Neural progenitor cell (in vitro differentiated cells): ENCODE data around the gene PADI3. TPM values are rescaled to one million over a fixed set of nuclear protein-coding genes. Genes with fewer than 3 reads are reported as not detected.

Source experiments
- DNase-seq: peaks from one replicate; pipeline ENCODE4 v3.0.0-alpha.2; 2016; ENCODE audit warnings: low spot score
- H2AFZ ChIP-seq: fragments of 200-600 bp; sonication (generic); replicated peaks from 2 replicates; pipeline ENCODE4 v1.6.1; 2016; ENCODE audit warnings: antibody characterized with exemption
- H3F3A ChIP-seq: fragments of 200-600 bp; sonication (generic); 2 replicates; pipeline ENCODE4 v1.6.1; 2016; ENCODE audit warnings: antibody characterized with exemption, low read depth
- H3K27ac ChIP-seq: fragments of 200-600 bp; sonication (generic); 2 replicates; pipeline ENCODE4 v1.5.1; 2016; ENCODE audit warnings: mild to moderate bottlenecking
- H3K27me3 ChIP-seq: fragments of 200-600 bp; sonication (generic); 2 replicates; pipeline ENCODE4 v1.6.1; 2016; ENCODE audit warnings: mild to moderate bottlenecking, moderate library complexity
- H3K36me3 ChIP-seq: fragments of 200-600 bp; sonication (generic); 2 replicates; pipeline ENCODE4 v1.5.1; 2016
- H3K4me1 ChIP-seq: fragments of 200-600 bp; sonication (generic); 2 replicates; pipeline ENCODE4 v1.6.1; 2016; ENCODE audit warnings: mixed run types
- H3K4me2 ChIP-seq: fragments of 200-600 bp; sonication (generic); 2 replicates; pipeline ENCODE4 v1.6.1; 2016
- H3K4me3 ChIP-seq: fragments of 200-600 bp; sonication (generic); 2 replicates; pipeline ENCODE4 v1.5.1; 2016
- H3K79me2 ChIP-seq: fragments of 200-600 bp; sonication (generic); 2 replicates; pipeline ENCODE4 v1.6.1; 2016; ENCODE audit warnings: low read depth
- H3K9ac ChIP-seq: fragments of 200-600 bp; sonication (generic); 2 replicates; pipeline ENCODE4 v1.6.1; 2016
- H3K9me3 ChIP-seq: fragments of 200-600 bp; sonication (generic); 2 replicates; pipeline ENCODE4 v1.5.1; 2016; ENCODE audit warnings: low read depth
- H4K20me1 ChIP-seq: fragments of 200-600 bp; sonication (generic); 2 replicates; pipeline ENCODE4 v1.6.1; 2016; ENCODE audit warnings: low read depth
- H3K27ac Mint-ChIP-seq: 3 replicates; pipeline ENCODE4 v1.8.0; 2021; ENCODE audit warnings: mixed read lengths
- H3K27me3 Mint-ChIP-seq: 2 replicates; pipeline ENCODE4 v1.8.0; 2022; ENCODE audit warnings: low read depth, mild to moderate bottlenecking, inconsistent platforms, moderate library complexity, mixed read lengths; ENCODE audit not compliant: insufficient read depth
- H3K36me3 Mint-ChIP-seq: 3 replicates; pipeline ENCODE4 v1.8.0; 2021; ENCODE audit warnings: mixed read lengths
- H3K4me1 Mint-ChIP-seq: 3 replicates; pipeline ENCODE4 v1.8.0; 2021; ENCODE audit warnings: mixed read lengths
- H3K4me3 Mint-ChIP-seq: 3 replicates; pipeline ENCODE4 v1.8.0; 2021; ENCODE audit warnings: mild to moderate bottlenecking, moderate library complexity, mixed read lengths
- H3K9me3 Mint-ChIP-seq: 3 replicates; pipeline ENCODE4 v1.8.0; 2020; ENCODE audit warnings: mixed read lengths
- CTCF ChIP-seq: fragments of 200-600 bp; sonication (generic); IDR thresholded peaks from 2 replicates; pipeline ENCODE4 v1.5.1; 2017; ENCODE audit warnings: antibody characterized with exemption, mild to moderate bottlenecking
- EZH2 ChIP-seq: fragments of 200-600 bp; sonication (generic); IDR thresholded peaks from 2 replicates; pipeline ENCODE4 v1.6.1; 2017; ENCODE audit warnings: antibody characterized with exemption, mild to moderate bottlenecking, moderate library complexity
- EZH2phosphoT487 ChIP-seq: fragments of 200-600 bp; sonication (generic); IDR thresholded peaks from 2 replicates; pipeline ENCODE4 v1.6.1; 2017; ENCODE audit warnings: antibody characterized with exemption
- total RNA-seq: library from RNA; depleted of rRNA; stranded (reverse); fragments of >200 nt; gene quantifications from 2 replicates; pipeline ENCODE4 v1.2.3, GENCODE V29; 2015; ENCODE audit warnings: low replicate concordance

PADI3 gene
- total RNA-seq, 1 donor from 2014 or later = 1.0 TPM

DNA sequence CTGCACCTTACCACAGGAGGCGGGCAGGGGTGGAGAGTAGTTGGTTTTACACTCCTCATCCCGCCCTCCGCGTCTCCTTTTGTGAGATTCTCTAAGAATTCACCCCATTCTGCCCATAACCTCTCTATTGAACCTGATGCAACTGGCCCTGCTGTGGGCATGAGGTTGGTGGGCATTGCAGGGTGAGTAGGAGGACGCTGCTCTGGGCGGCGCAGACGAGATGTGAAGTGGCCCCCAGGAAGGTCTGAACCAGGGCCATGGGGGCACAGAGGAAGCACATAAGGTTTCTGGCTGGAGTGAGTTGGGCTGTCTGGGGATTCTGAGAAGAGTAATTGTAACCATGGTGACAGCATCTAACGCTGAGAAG, 35.1 kb upstream of the PADI3 start:
- no peak overlapping the region for H3K27ac ChIP-seq
- Mint-ChIP-seq H3K27me3 (peaks cover 15% of the 10 kb centered on the region), H3K4me1 (peaks cover 44% of the 10 kb centered on the region), H3K9me3 (no peaks in the 10 kb centered on the region), H3K4me3 (no peak overlapping the region), H3K36me3 (no peaks in the 10 kb centered on the region), H3K27ac (peak overlapping the region; percentile 81)
- peaks cover 20% of the 10 kb centered on the region for H3K4me1 ChIP-seq
- no peaks in the 10 kb centered on the region for H4K20me1 ChIP-seq
- H3K36me3 ChIP-seq = no peaks in the 10 kb centered on the region
- no peak overlapping the region for H2AFZ ChIP-seq
- no peak for DNase-seq
- H3K27me3 ChIP-seq = no peaks in the 10 kb centered on the region
- no peaks in the 10 kb centered on the region for H3K9me3 ChIP-seq
- no peak for TF ChIP-seq CTCF
- no peak for TF ChIP-seq EZH2phosphoT487
- TF ChIP-seq EZH2 = no peak
- peaks cover 8% of the 10 kb centered on the region for H3F3A ChIP-seq
- H3K4me2 ChIP-seq = no peak overlapping the region
- H3K79me2 ChIP-seq = no peaks in the 10 kb centered on the region
- H3K9ac ChIP-seq = no peak overlapping the region
- H3K4me3 ChIP-seq = no peak overlapping the region

GRCh38 chr1:17214876-17215544, 33.9 kb upstream of the PADI3 start:
- Mint-ChIP-seq H3K4me3 (no peak overlapping the region), H3K9me3 (no peaks in the 10 kb centered on the region), H3K36me3 (no peaks in the 10 kb centered on the region), H3K27me3 (peaks cover 15% of the 10 kb centered on the region), H3K27ac (no peak overlapping the region), H3K4me1 (peaks cover 35% of the 10 kb centered on the region)
- no peak overlapping the region for H3K27ac ChIP-seq
- H3K36me3 ChIP-seq = no peaks in the 10 kb centered on the region
- no peaks in the 10 kb centered on the region for H3K9me3 ChIP-seq
- no peak overlapping the region for H3K4me3 ChIP-seq
- H3K9ac ChIP-seq = no peak overlapping the region
- no peaks in the 10 kb centered on the region for H3K79me2 ChIP-seq
- H3K27me3 ChIP-seq = no peaks in the 10 kb centered on the region
- no peak for TF ChIP-seq EZH2
- no peaks in the 10 kb centered on the region for H4K20me1 ChIP-seq
- H2AFZ ChIP-seq = no peak overlapping the region
- peaks cover 16% of the 10 kb centered on the region for H3K4me1 ChIP-seq
- no peak for DNase-seq
- peaks cover 8% of the 10 kb centered on the region for H3F3A ChIP-seq
- no peak overlapping the region for H3K4me2 ChIP-seq

DNA sequence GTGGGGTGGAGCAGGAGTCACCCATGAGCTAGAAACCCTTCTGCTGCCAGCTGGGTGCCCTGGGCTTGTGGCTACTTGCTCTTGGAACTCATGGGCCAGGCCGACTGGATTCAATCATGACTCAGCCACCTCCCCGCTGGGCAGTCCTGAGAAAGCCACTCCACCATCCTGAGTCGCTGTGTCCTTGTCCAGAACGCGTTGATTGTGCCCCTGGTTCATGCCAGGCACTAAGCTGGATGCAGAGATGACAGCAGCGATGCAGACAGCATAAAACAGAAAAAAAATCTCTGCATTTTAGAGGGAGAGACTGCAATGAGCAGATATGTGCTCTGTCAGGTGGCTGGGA, 33.4 kb upstream of the PADI3 start:
- Histone ChIP-seq H3K27me3 (no peaks in the 10 kb centered on the region), H3K36me3 (no peaks in the 10 kb centered on the region), H3K9ac (no peak overlapping the region), H3K4me2 (no peak overlapping the region), H3K27ac (no peak overlapping the region), H3K79me2 (no peaks in the 10 kb centered on the region), H3K4me3 (no peak overlapping the region), H3K9me3 (no peaks in the 10 kb centered on the region), H3K4me1 (peaks cover 16% of the 10 kb centered on the region), H2AFZ (no peak overlapping the region), H3F3A (peaks cover 8% of the 10 kb centered on the region), H4K20me1 (no peaks in the 10 kb centered on the region)
- Mint-ChIP-seq H3K9me3 (no peaks in the 10 kb centered on the region), H3K4me1 (peaks cover 31% of the 10 kb centered on the region), H3K36me3 (no peaks in the 10 kb centered on the region), H3K4me3 (no peak overlapping the region), H3K27ac (peak overlapping the region; percentile 48), H3K27me3 (peaks cover 15% of the 10 kb centered on the region)
- TF ChIP-seq CTCF (no peak), EZH2 (no peak), EZH2phosphoT487 (no peak)
- no peak for DNase-seq

- peaks cover 16% of the 10 kb centered on the region for H3K4me1 ChIP-seq
- no peak overlapping the region for H3K4me3 ChIP-seq
- no peak for DNase-seq
- H2AFZ ChIP-seq = peak overlapping the region; percentile 26
- peaks cover 8% of the 10 kb centered on the region for H3F3A ChIP-seq
- no peaks in the 10 kb centered on the region for H3K27me3 ChIP-seq
- H3K4me2 ChIP-seq = no peak overlapping the region
- H3K36me3 ChIP-seq = no peaks in the 10 kb centered on the region
- H3K9ac ChIP-seq = no peak overlapping the region
- Mint-ChIP-seq H3K9me3 (no peaks in the 10 kb centered on the region), H3K27ac (peak overlapping the region; percentile 48), H3K4me1 (peaks cover 31% of the 10 kb centered on the region), H3K27me3 (peaks cover 14% of the 10 kb centered on the region), H3K4me3 (no peak overlapping the region), H3K36me3 (no peaks in the 10 kb centered on the region)
- H3K27ac ChIP-seq = no peak overlapping the region
- no peaks in the 10 kb centered on the region for H4K20me1 ChIP-seq
- no peak for TF ChIP-seq CTCF
- no peak for TF ChIP-seq EZH2phosphoT487
- TF ChIP-seq EZH2 = no peak
- no peaks in the 10 kb centered on the region for H3K79me2 ChIP-seq
- H3K9me3 ChIP-seq = no peaks in the 10 kb centered on the region
Observed at GRCh38 chr1:17216078-17216477, 32.8 kb upstream of the PADI3 start.
